Stimulated activated CD8-positive, alpha-beta memory T cell treated with anti-CD3 and anti-CD28 coated beads, Interleukin-15, amount 100 ng/mL, for 4 hours (primary cell): ENCODE results near the gene PAX5.
A peak's percentile ranks its signal among the peaks of the same experiment; 100 is the strongest.
"Not testable (repeated sequence)": the region's sequence is repeated elsewhere in the genome, so short reads cannot be mapped to it uniquely, and the experiment has no call there.

Experiments
- DNase-seq, 2 donors: peaks; one replicate each; pipeline ENCODE4 v3.0.0-alpha.2; 2020; ENCODE audit warnings: low read depth in 2 of 2

Gene PAX5

DNA sequence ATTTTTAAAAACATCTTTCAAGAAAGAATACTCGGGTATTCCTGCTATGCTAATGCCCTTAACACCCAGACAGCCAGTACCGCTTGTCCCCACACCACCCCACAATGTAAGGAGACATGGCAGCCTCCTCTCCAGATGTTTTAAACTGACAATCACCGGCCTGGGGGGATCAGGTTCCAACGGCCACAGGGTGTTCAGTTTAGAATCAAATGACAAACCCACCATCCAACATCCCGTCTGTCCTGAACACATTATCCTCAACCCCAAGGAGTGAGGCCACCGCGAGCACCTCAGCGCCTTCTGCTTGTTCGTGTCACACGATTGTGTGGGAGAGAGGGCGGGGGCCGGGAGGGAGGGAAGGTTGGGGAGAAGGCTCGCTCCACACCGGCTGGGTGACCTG is 152.8 kb downstream of the PAX5 start:
- no peak for DNase-seq

DNA sequence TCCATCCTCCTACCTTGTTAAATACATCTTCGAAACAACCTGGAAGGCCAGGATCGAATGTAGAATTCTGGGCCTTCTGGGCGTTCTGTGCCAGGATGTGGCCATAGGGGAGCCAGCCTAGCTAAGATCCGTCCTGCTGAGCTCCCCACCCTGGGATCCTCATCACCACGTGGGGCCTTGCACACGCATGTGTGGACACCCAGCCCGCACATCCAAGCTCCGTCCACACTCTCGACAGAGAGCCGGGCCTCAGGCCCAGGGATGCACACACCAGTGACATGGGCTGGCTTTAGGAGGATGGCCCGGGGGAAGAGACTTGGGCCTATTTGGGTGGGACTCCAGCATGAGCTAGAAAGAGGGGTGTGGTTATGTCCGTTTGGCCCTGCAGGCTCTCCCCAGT is 154.0 kb downstream of the PAX5 start:
- DNase-seq, result no peak

DNA sequence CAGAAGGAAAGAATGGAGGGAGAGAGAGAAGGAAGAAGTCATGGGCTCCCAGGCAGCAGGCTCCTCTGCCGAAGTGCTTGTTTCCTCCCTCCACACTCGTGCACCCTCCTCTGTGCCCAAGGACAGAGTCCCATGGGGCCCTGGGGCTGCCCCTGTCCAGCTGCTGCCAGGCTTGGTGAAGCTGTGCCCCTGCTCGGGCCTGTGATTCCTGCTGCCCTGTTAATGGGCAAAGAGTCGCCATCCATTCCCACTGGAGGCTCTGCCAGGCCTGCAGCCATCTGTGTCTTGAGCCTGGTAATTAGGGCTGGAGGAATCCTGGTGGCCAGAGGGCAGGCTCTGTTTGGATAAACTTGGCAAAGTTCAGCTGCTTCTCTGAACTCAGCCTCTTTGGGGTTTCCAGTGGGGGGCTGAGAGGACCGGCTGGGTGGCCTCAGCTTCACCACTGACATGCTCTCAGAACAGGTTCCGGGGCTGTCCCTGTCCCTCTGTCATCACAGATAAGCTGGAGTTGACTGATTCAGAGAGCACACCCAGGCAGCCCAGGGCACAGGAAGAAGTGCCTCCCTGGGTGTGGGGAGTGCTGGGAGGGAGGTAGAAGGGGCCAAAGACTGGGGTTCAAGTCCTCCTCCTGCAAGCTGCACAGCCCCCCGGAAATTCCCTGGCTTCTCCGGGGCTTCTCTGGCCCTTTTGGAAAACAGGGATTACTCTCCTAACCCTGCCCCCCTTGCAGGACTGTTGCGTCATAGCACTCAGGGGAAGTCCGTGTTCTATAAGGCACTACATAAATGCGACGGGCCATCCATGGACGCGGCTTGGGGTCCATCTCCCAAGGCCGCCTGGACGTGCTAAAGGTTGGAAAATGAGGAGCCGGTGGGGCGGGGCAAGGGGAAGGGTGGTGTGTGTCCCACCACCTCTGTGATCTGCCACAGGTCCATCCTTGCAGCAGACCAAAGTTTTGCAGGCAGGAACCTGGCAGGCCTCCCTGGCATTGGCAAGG is 154.8 kb downstream of the PAX5 start:
- no peak for DNase-seq

DNA sequence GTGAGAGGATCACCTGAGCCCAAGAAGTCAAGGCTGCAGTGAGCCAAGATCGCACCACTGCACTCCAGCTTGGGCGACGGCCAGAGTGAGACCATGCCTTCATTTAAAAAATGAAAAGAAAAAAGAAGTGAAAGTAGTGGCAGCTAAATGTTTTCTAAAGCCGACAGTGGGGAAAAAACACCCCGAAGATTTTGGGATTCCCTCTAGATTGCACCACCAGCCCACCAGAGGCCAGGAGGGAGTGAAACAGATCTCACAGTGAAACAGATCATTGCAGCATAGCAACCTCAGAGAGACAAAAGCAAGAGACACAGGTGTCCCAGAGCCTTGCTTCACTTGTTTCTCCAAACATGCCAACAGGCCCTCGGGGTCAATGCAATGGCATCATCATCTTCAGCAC is 156.8 kb downstream of the PAX5 start:
- DNase-seq, result no peak

DNA sequence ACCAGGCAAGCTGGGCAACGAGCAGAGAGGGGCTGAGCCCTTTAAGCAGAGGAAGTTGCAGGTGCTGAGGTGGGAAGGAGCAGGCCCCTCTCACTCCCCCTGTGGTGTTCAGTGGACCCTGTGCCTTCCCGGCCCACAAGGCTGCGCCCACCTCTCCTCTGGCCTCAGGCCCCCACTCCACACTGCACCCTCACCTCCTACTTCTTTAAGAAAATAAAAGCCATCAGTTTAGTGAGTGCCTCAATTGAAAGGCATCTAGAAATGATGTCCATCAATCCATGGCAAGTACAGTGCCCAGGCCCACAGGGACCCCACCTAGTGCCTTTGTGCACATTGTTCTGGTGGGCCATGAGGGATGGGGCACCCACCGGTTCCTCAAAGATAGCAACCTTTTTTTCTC is 158.0 kb downstream of the PAX5 start:
- DNase-seq, result no peak

DNA sequence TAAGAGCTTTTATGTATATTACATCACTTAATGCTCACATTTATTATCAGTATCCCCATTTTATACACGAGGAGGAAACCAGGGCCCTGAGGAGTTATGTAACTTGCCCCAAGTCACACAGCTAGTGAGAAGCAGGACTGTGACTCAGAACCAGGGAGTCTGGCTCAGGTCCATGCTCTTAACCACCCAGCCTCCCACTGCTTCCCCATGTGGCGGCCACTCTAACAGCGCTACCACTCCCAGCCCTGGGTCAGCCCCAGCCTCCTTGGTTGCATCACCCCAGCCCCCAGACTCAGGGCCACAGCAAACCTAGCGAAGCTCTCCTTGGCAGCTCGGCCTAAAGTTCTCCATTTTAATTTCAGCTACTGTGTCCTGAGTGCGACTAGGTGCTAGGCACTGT is 159.1 kb downstream of the PAX5 start:
- no peak for DNase-seq

DNA sequence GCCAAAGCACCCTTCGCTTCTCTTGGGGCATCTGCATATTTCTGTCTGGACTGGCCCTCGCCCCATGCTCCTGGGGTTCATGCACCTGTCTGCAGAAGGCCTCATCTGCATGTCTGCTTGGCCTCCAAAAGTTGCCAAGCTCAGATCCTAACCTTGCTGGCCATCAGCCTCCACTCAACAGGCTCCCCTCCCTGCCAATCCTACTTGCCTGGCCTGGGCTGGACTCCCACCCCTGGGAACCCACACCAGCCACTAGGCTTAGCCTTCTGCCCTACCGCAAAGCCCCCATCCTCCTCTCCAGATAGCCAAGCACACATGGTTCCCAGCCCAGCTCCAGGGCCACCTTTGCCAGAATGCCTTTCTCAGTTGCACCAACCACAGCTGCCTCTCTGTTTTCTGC is 159.8 kb downstream of the PAX5 start:
- no peak for DNase-seq

DNA sequence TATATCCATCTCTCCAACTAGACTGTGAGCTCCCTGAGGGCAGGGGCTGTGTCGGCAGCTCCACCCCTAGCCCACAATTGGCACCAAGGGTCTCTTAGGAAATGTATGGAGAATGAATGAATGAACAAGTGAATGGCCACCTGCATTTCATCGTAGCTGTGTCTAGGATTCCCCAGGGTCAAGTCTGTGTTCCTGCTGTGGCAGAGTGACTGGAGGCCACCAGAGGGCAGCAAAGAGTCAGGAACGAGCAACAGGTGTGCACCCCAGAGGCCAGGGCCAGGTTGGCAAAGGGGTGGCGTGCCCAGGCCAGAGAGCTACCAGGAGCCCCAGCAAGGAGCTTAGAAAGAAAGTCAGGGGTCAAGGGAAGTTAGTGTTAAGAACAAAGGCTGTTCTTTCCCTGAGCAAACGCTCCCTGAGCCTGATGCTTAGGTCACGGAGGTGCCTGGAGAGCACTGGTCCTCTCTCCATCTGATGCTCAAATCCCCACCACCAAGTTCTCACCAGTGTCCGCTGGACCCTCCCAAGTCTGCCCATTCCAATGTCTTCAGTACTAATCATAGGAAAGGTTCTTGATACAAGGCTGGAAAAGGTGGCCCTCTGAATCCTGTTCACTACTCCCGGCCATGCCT is 160.7 kb downstream of the PAX5 start:
- DNase-seq, result peak; percentile 15 to 40

DNA sequence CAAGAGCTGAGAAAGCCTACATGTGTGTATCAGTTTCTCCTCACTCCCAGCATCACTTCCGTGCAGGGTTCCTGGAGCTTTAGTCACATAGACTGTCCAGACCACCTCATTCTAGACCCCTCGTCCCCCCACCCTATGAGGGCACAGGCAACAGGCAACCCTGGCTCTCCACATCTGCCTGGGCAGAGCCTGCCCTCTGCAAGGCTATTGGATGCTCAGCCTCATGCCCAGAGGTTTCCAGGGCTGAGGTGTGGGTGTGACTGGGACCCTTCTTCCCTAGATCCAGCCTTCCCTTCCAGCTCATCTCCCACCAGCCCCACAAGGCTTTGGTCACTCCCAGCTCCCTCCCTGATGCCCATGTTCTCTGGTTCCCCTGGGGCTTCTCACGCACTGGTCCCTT is 161.4 kb downstream of the PAX5 start:
- no peak for DNase-seq

DNA sequence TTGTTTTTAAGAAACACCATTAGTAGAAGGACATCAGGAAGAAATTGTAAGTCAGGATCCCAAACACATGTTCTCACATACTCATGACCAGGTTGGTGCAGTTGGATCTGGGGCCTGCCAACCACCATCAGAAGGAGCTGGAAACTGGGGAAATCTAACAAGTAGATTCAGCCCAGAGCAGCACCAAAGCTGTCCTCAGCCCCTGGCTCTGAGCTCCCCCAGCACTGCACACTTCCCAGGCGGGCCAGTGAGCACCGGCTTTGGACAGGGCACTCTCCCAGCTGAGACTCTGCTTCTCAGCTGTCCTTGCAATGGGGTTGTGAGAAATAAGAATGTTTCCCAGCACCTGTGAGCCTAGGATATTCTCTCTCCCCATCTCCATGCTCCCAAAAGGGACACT is 162.5 kb downstream of the PAX5 start:
- no peak for DNase-seq

DNA sequence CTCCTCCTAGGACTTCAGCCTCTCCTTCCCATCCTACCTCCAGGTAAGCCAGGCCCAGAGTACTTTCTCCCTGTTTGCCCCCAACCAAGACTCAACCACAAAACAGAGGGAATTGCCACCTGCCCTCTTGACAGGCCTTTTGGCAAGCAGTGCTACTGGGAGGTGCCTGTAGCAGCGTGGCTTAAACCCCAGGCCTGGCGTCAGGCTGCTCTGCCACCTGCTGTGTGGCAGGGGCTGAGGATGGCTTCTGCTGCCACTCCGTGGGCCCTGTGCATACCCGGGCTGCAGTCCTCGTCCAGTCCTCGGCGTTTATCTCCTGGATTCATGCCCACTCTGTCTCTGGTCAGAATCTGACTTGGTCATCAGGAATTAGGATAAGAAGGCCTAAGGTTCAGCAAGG is 163.1 kb downstream of the PAX5 start:
- no peak for DNase-seq

DNA sequence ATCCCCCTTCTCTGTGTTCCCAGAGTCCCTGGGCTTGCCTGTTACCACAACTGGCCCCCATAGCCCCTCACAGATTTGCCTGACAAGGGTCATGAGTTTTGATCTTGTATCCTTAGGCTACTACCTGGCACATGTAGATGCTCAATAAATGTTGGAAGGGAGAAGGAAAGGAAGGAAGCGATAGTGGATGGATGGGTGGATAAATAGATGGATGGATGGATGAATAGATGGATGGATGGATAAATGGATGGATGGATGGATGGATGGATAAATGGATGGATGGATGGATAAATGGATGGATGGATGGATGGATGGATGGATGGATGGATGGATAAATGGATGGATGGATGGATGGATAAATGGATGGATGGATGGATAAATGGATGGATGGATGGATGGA is 164.5 kb downstream of the PAX5 start:
- not testable (repeated sequence) for DNase-seq

DNA sequence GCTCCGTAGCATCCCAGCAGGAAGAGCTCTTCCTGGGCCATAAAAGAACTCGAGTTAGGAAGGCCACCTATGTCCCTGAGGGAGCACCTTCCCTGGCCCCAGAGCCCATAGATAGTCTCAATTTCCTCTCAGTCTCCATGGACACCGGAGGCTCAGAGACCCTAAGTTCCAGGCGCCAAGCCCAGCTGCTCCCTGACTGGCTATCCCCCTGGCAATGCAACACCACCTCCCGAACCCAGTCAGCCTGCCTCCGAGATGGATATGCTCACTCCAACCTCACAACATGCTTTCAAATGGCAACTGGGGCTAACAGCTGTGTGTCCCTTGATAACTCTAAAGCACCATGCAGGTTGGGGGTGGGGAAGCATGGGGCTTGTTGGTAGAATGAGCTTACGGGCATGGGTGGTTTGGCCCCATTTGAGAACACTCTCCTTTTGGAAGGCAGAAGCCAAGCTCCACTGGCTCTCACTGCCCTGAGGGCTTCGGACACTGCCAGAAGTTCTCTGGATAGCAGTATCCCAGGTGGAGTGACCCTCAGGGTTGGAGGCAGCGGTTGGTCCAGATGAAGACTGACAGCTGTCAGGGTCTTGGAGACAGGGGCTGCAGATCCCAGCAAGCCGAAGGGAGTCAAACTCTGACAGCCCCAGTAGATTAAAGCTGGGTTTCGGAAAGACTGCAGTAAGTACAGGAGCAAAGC is 165.3 kb downstream of the PAX5 start:
- no peak for DNase-seq

DNA sequence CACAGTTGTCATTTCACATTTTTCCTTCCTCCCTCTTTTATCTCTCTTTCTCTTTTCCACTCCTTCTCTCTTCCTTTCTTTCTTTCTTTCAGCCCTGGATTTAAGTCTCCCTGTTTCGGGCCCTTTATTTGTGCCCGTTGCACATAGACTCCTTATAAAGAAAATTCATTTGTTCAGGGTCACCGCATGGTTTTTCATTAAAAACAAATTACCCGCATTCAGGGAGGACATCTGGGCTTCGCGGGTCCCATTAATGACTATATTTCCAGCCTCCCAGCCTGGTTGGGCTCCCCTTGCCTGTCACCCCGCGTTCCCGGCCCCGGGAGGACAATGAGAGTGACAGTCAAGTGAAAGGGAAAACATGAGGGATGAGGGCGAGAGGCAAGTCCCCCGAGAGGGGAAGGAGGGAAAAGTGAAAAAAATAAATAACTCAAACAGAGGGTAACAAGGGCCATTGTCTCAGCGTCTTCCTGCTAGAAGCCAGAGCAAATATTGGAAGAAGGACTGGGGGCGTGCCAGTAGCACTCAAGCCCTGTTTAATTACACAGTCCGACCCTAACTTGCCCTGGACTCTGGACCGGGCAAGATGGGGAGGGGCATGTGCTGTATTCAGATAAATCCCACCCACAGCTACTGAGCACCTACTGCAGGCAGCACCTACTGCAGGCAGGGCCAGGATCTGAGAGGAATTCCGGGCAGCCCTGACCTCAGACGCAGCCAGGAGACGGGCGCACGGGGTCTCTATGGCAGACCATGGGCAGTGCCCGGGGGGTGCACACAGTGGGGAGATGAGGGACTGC is 166.2 kb downstream of the PAX5 start:
- no peak for DNase-seq

DNA sequence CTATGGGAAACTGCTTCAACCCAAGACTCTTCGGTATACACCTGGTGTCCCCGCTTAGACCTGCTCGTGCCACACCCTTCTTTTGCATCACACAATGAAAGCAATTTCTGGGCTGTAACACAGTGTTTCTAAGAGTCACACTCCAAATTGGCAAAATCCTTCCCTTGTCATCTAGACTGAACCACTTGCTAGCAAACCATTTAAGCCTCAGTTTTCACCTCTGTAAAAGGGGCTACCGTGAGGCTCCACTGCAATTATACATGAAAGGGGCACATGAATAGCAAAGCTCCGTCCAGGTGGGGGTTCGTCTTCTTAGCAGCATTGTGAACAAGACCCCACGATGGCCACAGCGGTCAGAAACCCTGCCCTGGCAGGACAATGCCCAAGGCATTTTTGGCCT is 166.8 kb downstream of the PAX5 start:
- DNase-seq, result no peak

DNA sequence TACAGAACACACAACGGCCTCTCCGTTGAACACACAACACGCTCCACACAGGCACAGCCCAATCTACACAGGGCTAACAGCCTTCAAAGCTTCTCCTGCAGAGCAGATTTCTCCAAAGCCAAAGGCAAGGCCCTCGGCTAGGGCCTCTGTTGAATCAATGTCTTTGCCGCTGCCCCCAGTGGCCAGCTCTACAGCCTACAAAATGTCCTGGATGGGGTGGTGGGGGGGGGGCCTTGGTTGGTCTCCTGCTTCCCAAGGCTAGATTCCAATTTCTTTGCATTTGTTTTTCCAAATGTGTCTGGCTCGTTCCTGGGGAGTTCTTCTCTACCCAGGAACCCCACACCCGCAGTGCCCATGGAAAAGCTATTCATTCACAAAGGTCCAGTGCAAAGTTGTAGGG is 167.2 kb downstream of the PAX5 start:
- DNase-seq, result no peak

DNA sequence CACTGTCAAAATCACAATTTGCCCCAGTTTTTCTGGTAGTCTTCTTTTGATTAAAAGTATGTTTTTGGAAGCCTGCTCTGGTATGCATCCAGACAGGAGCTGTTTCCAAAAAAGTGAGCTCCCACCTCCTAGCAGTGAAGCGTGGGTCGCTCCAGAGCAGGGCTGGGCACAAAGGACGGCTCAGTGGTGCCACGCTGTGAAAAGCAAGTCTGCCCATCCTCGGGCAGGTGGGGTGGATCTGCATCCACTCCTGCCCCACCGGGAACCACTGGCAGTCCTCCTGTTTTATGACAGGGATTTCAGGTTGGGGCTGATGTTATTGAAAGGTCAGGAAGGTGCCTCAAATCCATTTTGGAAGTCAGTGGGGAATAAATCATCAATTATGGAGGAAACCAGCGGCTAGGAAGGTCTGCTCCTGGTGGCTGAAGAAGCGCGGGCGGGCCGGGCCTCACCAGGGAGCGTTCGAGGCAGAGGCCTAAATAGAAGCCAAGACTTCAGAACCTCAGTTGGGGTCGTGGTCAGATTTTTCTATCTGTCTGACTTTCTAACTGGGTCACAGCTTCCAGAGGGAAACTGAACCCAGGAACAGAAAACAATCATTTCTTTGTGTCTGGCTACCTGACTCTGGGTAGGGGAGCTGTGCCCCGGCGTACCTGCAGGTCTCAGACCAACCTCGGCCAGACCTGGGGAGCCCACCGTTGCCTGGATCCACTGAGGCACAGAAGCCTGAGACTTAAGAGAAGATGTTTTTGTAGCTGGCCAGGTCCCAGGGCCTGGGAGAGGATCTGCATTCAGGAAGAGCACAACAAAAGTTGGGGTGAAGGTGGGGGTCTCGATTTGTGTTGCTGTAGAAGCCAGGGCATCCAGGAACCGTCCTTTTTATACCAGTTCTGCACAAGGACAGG is 168.1 kb downstream of the PAX5 start:
- no peak for DNase-seq

DNA sequence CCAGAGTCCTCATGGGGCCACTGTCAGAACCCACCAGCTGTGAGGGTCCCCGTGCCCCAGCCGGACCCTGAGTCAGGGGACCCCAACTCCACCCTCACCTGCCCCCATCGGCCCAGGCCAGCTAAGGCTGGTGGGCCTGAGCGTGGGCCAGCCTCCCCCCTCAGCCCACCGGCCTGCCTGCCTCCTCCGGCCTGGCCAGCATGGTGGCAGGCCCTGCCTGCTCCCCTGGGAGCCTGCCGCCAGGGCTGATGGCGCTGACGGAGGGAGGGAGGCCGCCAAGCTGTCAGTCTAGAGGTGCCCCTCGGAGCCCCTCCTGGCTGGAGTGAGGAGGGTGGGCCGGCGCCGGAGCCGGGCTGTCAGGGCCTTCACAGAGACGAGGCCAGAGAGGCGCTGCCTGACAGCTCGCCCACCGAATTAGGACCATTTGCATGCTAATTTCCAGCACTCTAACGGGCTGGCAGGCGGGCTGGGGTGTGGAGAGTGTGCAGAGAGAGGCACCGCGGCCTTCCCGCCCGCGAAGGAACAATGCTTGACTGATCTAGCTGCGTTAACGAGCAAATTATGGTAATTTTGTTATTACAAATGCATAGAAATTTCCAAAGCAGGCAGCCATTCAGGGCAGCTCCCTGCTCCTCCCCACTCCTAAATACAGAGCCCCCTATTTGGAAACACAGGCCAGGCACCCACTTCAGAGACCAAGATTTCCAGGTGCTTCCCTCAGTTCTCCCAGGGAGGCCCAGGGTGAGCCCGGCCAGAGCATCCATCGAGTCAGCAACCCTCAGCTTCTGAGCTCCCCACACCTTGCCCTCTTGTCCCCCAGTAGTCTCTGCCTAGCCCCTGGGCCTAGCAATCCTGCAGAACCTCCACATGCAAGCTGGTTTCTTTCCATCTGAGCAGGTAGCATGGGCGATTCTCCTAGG is 169.3 kb downstream of the PAX5 start:
- DNase-seq, result no peak
